C4-2B (cell line): Measurements from ENCODE around the gene P2RY4.

Source experiments
- H3K27ac ChIP-seq: fragments of 450-650 bp; 2 replicates; pipeline ENCODE4 v1.5.1; 2017
- ZFX ChIP-seq: fragments of 450-650 bp; IDR thresholded peaks from 2 replicates; pipeline ENCODE4 v1.6.1; 2017
- TF ChIP-seq, protein P1 (sequence below): fragments of 450-650 bp; conservative IDR thresholded peaks from 2 replicates; pipeline ENCODE4 v1.5.1; 2017; ENCODE audit warnings: mild to moderate bottlenecking

The P2RY4 gene

GRCh38 chrX:70260104-70260503, at the start of gene P2RY4:
Gene P2RY4 (minus strand): TSS chrX:70260204. CDS start chrX:70259624, 580 bp downstream.
- TF ChIP-seq ZFX: no peak
- TF ChIP-seq, protein P1, sequence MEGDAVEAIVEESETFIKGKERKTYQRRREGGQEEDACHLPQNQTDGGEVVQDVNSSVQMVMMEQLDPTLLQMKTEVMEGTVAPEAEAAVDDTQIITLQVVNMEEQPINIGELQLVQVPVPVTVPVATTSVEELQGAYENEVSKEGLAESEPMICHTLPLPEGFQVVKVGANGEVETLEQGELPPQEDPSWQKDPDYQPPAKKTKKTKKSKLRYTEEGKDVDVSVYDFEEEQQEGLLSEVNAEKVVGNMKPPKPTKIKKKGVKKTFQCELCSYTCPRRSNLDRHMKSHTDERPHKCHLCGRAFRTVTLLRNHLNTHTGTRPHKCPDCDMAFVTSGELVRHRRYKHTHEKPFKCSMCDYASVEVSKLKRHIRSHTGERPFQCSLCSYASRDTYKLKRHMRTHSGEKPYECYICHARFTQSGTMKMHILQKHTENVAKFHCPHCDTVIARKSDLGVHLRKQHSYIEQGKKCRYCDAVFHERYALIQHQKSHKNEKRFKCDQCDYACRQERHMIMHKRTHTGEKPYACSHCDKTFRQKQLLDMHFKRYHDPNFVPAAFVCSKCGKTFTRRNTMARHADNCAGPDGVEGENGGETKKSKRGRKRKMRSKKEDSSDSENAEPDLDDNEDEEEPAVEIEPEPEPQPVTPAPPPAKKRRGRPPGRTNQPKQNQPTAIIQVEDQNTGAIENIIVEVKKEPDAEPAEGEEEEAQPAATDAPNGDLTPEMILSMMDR: no peak
- H3K27ac ChIP-seq: no peak within 1 kb of the TSS

DNA sequence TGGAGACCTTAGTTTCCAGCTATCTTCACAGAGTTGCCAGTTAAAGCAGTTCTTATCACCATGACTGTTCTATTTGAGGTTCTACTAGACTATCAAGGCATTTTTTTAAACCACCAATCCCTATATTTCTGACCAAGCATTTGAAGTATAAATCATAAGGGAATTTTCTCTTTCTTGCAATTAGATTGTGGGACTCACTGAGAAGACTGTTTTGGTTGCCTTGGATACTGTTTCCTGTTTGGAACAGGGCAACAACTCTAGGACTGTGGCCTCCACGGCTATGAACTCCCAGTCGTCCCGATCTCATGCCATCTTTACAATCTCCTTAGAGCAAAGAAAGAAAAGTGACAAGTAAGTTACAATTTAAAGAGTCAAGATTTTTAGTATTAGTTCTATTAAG, 41.7 kb upstream of the P2RY4 start:
- H3K27ac ChIP-seq: no peak overlapping the region
- TF ChIP-seq, protein P1: no peak
- TF ChIP-seq ZFX: no peak

GRCh38 chrX:70293621-70294020, 33.6 kb upstream of the P2RY4 start:
- TF ChIP-seq, protein P1: no peak
- TF ChIP-seq ZFX: no peak
- no peak overlapping the region for H3K27ac ChIP-seq

DNA sequence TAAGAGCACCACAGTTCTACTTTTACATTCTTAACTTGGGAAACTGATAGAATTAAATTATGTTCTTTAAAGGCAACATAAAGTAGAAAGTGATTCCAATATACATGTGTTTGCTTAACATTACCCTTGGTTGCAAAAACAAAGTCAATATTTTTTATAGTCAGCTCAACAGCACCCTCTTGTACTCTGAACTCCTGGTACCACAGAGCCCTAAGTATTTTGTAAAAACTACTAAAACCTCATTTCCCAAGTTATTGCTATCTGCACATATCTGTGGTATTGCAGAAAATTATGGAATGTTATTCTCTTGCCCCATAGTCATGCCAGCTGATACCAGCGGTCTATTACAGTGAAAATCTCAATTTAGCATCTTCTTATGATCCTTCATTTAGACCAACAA, 32.8 kb upstream of the P2RY4 start:
- TF ChIP-seq ZFX: no peak
- TF ChIP-seq, protein P1: no peak
- H3K27ac ChIP-seq: no peak overlapping the region

GRCh38 chrX:70289793-70290770, 30.1 kb upstream of the P2RY4 start, which contains the start of the genes KIF4A and PDZD11:
Gene KIF4A (plus strand): TSS chrX:70290104. CDS start chrX:70290459, 355 bp downstream.
Gene PDZD11 (minus strand): TSS chrX:70289927. CDS start chrX:70289341, 586 bp downstream.
- TF ChIP-seq, protein P1: no peak
- no peak for TF ChIP-seq ZFX
- peak within 1 kb of the TSS; percentile 94 for H3K27ac ChIP-seq

GRCh38 chrX:70289168-70289792, 29.3 kb upstream of the P2RY4 start:
- TF ChIP-seq, protein P1: no peak
- TF ChIP-seq ZFX: no peak
- H3K27ac ChIP-seq: peak overlapping the region; percentile 94

GRCh38 chrX:70281951-70282350, 21.9 kb upstream of the P2RY4 start, which contains the start of gene RAB41:
Gene RAB41 (plus strand): TSS chrX:70282172. CDS start chrX:70282218, 46 bp downstream.
- H3K27ac ChIP-seq: no peak within 1 kb of the TSS
- no peak for TF ChIP-seq ZFX
- TF ChIP-seq, protein P1: no peak
